A549 (cell line): Measurements from ENCODE around the gene HACE1. TPM values are rescaled to one million over a fixed set of nuclear protein-coding genes. Genes with fewer than 3 reads are reported as not detected.

Source experiments
- ATAC-seq, 2 experiments: fragments of 200-7000 bp in 1 of 2; fragments of >200 bp in 1 of 2; cut with Nextera tagmentation in 1 of 2; cut with Tn5 transposase in 1 of 2; 3 replicates each; pipeline versions ENCODE4 v1.8.0 to v1.9.1; 2018 to 2020; ENCODE audit warnings: mild to moderate bottlenecking in 1 of 2, moderate library complexity in 1 of 2
- CTCF ChIA-PET: fragments of 300-600 bp; sonication (Branson Sonifier 250); formaldehyde crosslinking; extraction: SDS; loops from one replicate; lab custom pipeline; 2021; ENCODE audit warnings: antibody characterized with exemption, inconsistent platforms; lab: Yijun Ruan, JAX
- POLR2A ChIA-PET: fragments of 350-600 bp; formaldehyde crosslinking; extraction: SDS; loops from one replicate; lab custom pipeline; 2021; ENCODE audit warnings: antibody characterized with exemption, inconsistent platforms; lab: Yijun Ruan, JAX
- DNase-seq, 2 experiments: peaks; one replicate each; pipeline versions ENCODE4 v3.0.0 to v3.0.0-alpha.2; 2011 to 2016; ENCODE audit warnings: low read depth in 1 of 2, low spot score in 1 of 2
- FAIRE-seq: peaks from 2 replicates; lab custom pipeline; 2011; peaks lifted over from hg19 to GRCh38; lab: Jason Lieb, UNC
- H3K27ac ChIP-seq, 2 experiments: fragments of >200 bp; sonication (Bioruptor Twin); formaldehyde crosslinking; 3 replicates each; pipeline ENCODE4 v1.5.1; 2016 to 2017
- H3K4me1 ChIP-seq: fragments of >200 bp; sonication (Bioruptor Twin); formaldehyde crosslinking; 3 replicates; pipeline ENCODE4 v1.6.1; 2016
- H3K4me2 ChIP-seq: fragments of >200 bp; sonication (Bioruptor Twin); formaldehyde crosslinking; 3 replicates; pipeline ENCODE4 v1.6.1; 2016
- H3K4me3 ChIP-seq: fragments of >200 bp; sonication (Bioruptor Twin); formaldehyde crosslinking; 3 replicates; pipeline ENCODE4 v1.5.1; 2016
- H3K9me3 ChIP-seq: fragments of >200 bp; sonication (Bioruptor Twin); formaldehyde crosslinking; 3 replicates; pipeline ENCODE4 v1.6.1; 2016
- BHLHE40 ChIP-seq: IDR thresholded peaks from 2 replicates; pipeline ENCODE4 v1.6.1; 2012; ENCODE audit warnings: low read depth, low read length, inconsistent platforms
- CHD4 ChIP-seq: fragments of 200-600 bp; sonication (generic); IDR thresholded peaks from 2 replicates; pipeline ENCODE4 v1.6.1; 2016; ENCODE audit warnings: antibody characterized with exemption, mild to moderate bottlenecking, borderline replicate concordance
- E2F6 ChIP-seq: IDR thresholded peaks from 2 replicates; pipeline ENCODE4 v1.6.1; 2012; ENCODE audit warnings: low read depth, borderline replicate concordance
- EHMT2 ChIP-seq: fragments of 200-600 bp; sonication (generic); IDR thresholded peaks from 2 replicates; pipeline ENCODE4 v1.6.1; 2016; ENCODE audit warnings: antibody characterized with exemption, low read depth, mild to moderate bottlenecking, moderate library complexity
- FOXS1 ChIP-seq: fragments of 250-450 bp; sonication (Bioruptor Pico); IDR thresholded peaks from 2 replicates; pipeline ENCODE4 v1.5.0; 2020; ENCODE audit warnings: mild to moderate bottlenecking, moderate library complexity
- GATA3 ChIP-seq: IDR thresholded peaks from 2 replicates; pipeline ENCODE4 v1.6.1; 2012; ENCODE audit warnings: borderline replicate concordance
- HDAC2 ChIP-seq: fragments of 200-600 bp; sonication (generic); IDR thresholded peaks from 2 replicates; pipeline ENCODE4 v1.6.1; 2016
- HMGXB4 ChIP-seq: fragments of 250-450 bp; sonication (Bioruptor Pico); IDR thresholded peaks from 2 replicates; pipeline ENCODE4 v1.5.0; 2021; ENCODE audit warnings: mild to moderate bottlenecking, moderate library complexity, borderline replicate concordance
- MAFK ChIP-seq: fragments of 450-650 bp; IDR thresholded peaks from 2 replicates; pipeline ENCODE4 v1.6.1; 2014; ENCODE audit not compliant: partially characterized antibody
- MAZ ChIP-seq: fragments of 150-350 bp; IDR thresholded peaks from 2 replicates; pipeline ENCODE4 v1.6.1; 2014; ENCODE audit warnings: antibody characterized with exemption, low read depth, low read length, borderline replicate concordance
- PHF8 ChIP-seq: fragments of 200-600 bp; sonication (generic); IDR thresholded peaks from 2 replicates; pipeline ENCODE4 v1.6.1; 2016; ENCODE audit warnings: low read depth, mild to moderate bottlenecking, antibody characterized with exemption, moderate library complexity, borderline replicate concordance
- POLR2A ChIP-seq: IDR thresholded peaks from 2 replicates; pipeline ENCODE4 v1.6.1; 2012; ENCODE audit warnings: mild to moderate bottlenecking, low read length
- RARB ChIP-seq: fragments of 250-450 bp; sonication (Bioruptor Pico); IDR thresholded peaks from 2 replicates; pipeline ENCODE4 v1.8.0; 2021; ENCODE audit warnings: mild to moderate bottlenecking, moderate library complexity
- RCOR1 ChIP-seq: fragments of 150-350 bp; IDR thresholded peaks from 2 replicates; pipeline ENCODE4 v1.6.1; 2014; ENCODE audit warnings: antibody characterized with exemption, low read length, low read depth
- TFCP2L1 ChIP-seq: fragments of 250-450 bp; sonication (Bioruptor Pico); IDR thresholded peaks from 2 replicates; pipeline ENCODE4 v1.5.0; 2021; ENCODE audit warnings: mild to moderate bottlenecking
- TP53 ChIP-seq: fragments of 250-450 bp; sonication (Bioruptor Pico); IDR thresholded peaks from 2 replicates; pipeline ENCODE4 v1.5.0; 2021; ENCODE audit warnings: mild to moderate bottlenecking, moderate library complexity
- ZC3H11A ChIP-seq: fragments of 450-650 bp; IDR thresholded peaks from 2 replicates; pipeline ENCODE4 v1.6.1; 2014; ENCODE audit warnings: antibody characterized with exemption, mild to moderate bottlenecking
- ZFP36 ChIP-seq: fragments of 450-650 bp; IDR thresholded peaks from 2 replicates; pipeline ENCODE4 v1.6.1; 2014; ENCODE audit warnings: borderline replicate concordance; ENCODE audit not compliant: partially characterized antibody
- ZNF302 ChIP-seq: fragments of 250-450 bp; sonication (Bioruptor Pico); IDR thresholded peaks from 2 replicates; pipeline ENCODE4 v1.9.0; 2021; ENCODE audit warnings: inconsistent platforms, mild to moderate bottlenecking, moderate library complexity
- ZSCAN20 ChIP-seq: fragments of 250-450 bp; sonication (Bioruptor Pico); IDR thresholded peaks from 2 replicates; pipeline ENCODE4 v1.8.0; 2022; ENCODE audit warnings: mild to moderate bottlenecking, moderate library complexity
- WGBS: methylation state at CpG from one replicate; pipeline ENCODE4 v1.1.6; 2017; ENCODE audit errors: missing lambda C conversion rate; 5-methylcytosine and 5-hydroxymethylcytosine counted together
- polyA plus RNA-seq, 4 experiments: library from polyadenylated mRNA; depleted of rRNA in 3 of 4; stranded (reverse); fragments of >200 nt; fragmentation: RNase III in 1 of 4; extraction: RNeasy Plus Mini Kit Qiagen cat#74134 plus additional on column Dnase treatment in 1 of 4; gene quantifications; 2 replicates in 3 of 4; 3 replicates in 1 of 4; pipeline ENCODE4 v1.2.3, GENCODE V29; 2011 to 2017
- TF ChIP-seq, protein P1 (sequence below): fragments of 200-600 bp; sonication (generic); IDR thresholded peaks from 2 replicates; pipeline ENCODE4 v1.6.1; 2016; ENCODE audit warnings: antibody characterized with exemption, mild to moderate bottlenecking, moderate library complexity

The HACE1 gene
- polyA plus RNA-seq, 2 of the 4 experiments (the other 2 are of a cell fraction): 3.4 to 9.7 TPM

GRCh38 chr6:104705916-104706442 lies 153.7 kb downstream of the HACE1 start:
- no peak overlapping the region for H3K4me2 ChIP-seq
- peaks cover 6% of the 10 kb centered on the region; the same call in 2 of the 3 replicates for H3K4me1 ChIP-seq
- ATAC-seq (no peak), FAIRE-seq (no peak)
- 65% methylated on average over 5 of the region's 5 CpGs for WGBS
- ChIA-PET POLR2A (no interaction called here), CTCF (no interaction called here)
- H3K4me3 ChIP-seq: no peak overlapping the region
- H3K9me3 ChIP-seq: no peaks in the 10 kb centered on the region
- no peak overlapping the region for H3K27ac ChIP-seq
- TF ChIP-seq TFCP2L1 (CRISPR knock-in tag): no peak
- TF ChIP-seq MAFK: no peak
- no peak for TF ChIP-seq HMGXB4 (CRISPR knock-in tag)
- no peak for TF ChIP-seq TP53
- TF ChIP-seq, all 56 proteins: peak for 0
- DNase-seq: no peak

DNA sequence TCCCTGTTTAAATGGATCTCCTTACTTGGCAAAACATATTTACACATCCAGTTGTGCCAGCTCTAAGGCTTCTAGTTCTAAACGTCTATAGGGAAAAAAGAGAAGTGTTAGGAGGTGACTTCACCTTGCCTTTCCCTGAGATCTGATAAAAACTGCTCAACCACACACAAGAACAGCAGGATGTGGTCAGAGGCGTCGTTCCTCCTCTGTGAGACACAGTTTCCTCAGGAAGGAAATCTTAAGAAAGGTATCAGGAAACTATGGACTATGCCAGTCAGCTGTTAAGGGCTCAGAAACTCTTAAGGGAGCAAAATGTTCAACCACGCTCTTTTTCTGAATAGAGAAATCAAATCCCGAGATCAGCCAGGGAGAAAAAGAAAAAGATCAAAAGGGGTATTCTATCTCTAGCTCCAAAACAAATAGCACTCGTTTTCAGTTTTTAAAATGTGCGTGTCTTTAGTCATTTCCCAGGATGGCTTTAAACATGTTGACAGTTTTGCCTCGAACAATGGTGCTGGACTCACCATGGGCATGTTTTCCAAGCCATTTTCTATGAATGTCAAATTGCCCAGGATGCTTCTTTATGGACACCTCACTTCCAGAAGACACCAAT lies 154.5 kb downstream of the HACE1 start:
- Histone ChIP-seq H3K4me2 (no peak overlapping the region), H3K4me1 (no peaks in the 10 kb centered on the region), H3K4me3 (no peak overlapping the region), H3K27ac (no peak overlapping the region), H3K9me3 (no peaks in the 10 kb centered on the region)
- ChIA-PET POLR2A (no interaction called here), CTCF (no interaction called here)
- DNase-seq (no peak), ATAC-seq (no peak), FAIRE-seq (no peak)
- WGBS: 64% methylated on average over 8 of the region's 8 CpGs
- no peak for TF ChIP-seq HDAC2
- TF ChIP-seq, protein P1, sequence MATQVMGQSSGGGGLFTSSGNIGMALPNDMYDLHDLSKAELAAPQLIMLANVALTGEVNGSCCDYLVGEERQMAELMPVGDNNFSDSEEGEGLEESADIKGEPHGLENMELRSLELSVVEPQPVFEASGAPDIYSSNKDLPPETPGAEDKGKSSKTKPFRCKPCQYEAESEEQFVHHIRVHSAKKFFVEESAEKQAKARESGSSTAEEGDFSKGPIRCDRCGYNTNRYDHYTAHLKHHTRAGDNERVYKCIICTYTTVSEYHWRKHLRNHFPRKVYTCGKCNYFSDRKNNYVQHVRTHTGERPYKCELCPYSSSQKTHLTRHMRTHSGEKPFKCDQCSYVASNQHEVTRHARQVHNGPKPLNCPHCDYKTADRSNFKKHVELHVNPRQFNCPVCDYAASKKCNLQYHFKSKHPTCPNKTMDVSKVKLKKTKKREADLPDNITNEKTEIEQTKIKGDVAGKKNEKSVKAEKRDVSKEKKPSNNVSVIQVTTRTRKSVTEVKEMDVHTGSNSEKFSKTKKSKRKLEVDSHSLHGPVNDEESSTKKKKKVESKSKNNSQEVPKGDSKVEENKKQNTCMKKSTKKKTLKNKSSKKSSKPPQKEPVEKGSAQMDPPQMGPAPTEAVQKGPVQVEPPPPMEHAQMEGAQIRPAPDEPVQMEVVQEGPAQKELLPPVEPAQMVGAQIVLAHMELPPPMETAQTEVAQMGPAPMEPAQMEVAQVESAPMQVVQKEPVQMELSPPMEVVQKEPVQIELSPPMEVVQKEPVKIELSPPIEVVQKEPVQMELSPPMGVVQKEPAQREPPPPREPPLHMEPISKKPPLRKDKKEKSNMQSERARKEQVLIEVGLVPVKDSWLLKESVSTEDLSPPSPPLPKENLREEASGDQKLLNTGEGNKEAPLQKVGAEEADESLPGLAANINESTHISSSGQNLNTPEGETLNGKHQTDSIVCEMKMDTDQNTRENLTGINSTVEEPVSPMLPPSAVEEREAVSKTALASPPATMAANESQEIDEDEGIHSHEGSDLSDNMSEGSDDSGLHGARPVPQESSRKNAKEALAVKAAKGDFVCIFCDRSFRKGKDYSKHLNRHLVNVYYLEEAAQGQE: no peak
- no peak for TF ChIP-seq ZC3H11A
- TF ChIP-seq MAZ: no peak

DNA sequence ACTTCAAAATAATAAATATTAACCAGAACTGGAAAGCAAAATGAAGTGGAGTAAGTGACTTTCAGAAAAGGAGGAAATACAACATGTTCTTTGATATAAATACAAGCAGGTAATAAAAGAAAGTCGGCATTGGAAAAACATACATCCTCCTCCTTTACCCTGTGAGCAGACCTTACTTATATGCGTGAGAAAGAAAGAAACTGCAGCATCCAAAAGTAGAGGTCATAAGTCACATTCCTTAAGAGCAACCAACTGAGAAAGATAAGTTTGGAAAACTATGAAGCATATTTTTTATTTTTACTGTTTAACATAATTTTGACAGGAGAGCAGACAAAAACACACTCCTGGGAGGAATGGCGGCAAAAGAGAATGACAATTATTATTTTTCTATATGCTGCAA lies 155.5 kb downstream of the HACE1 start:
- no peaks in the 10 kb centered on the region for H3K9me3 ChIP-seq
- DNase-seq: no peak
- no peak for ATAC-seq
- H3K4me2 ChIP-seq: no peak overlapping the region
- POLR2A ChIA-PET: no interaction called here
- CTCF ChIA-PET: no interaction called here
- H3K4me1 ChIP-seq: no peaks in the 10 kb centered on the region
- WGBS: 90% methylated on average over 3 of the region's 3 CpGs
- no peak overlapping the region for H3K27ac ChIP-seq
- no peak overlapping the region for H3K4me3 ChIP-seq
- FAIRE-seq: no peak
- TF ChIP-seq HMGXB4 (CRISPR knock-in tag) (no peak), ZSCAN20 (CRISPR knock-in tag) (no peak), EHMT2 (no peak), PHF8 (no peak), GATA3 (no peak), RARB (CRISPR knock-in tag) (no peak), ZNF302 (CRISPR knock-in tag) (no peak), CHD4 (no peak), MAFK (no peak), ZC3H11A (no peak), POLR2A (no peak), TFCP2L1 (CRISPR knock-in tag) (no peak), BHLHE40 (no peak), FOXS1 (CRISPR knock-in tag) (no peak), RCOR1 (no peak), E2F6 (no peak), ZFP36 (no peak)
- TF ChIP-seq, protein P1: no peak
